Activated CD4-positive, CD25-positive, alpha-beta regulatory T cell treated with anti-CD3 and anti-CD28 coated beads, Interleukin-2, amount 50 U/mL, for 72 hours (primary cell): ENCODE measurements around the gene PAPOLB.

ENCODE experiments used
- DNase-seq: peaks from one replicate; pipeline ENCODE4 v3.0.0; 2021

PAPOLB gene

DNA sequence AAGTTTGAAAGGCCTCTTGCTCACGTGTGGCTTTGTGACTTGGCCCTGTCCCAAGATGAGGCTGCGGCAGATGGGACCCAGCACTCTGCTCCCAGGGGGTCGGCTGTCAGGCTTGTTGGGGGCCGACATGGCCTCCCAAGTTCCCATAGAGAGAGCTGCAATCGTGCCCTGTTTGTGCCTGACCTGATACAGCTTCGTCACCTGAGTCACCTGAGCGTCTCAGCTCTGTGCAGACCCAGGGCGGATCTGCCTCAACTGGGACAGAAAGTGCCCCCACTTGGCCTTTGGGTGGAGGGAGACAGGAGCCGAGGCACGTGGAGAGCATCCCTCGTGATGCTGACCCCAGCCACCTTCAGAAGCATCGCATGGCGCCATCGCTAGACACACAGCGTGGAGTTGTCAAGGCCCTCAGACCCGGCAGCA lies 21.7 kb downstream of the PAPOLB start:
- DNase-seq = no peak

DNA sequence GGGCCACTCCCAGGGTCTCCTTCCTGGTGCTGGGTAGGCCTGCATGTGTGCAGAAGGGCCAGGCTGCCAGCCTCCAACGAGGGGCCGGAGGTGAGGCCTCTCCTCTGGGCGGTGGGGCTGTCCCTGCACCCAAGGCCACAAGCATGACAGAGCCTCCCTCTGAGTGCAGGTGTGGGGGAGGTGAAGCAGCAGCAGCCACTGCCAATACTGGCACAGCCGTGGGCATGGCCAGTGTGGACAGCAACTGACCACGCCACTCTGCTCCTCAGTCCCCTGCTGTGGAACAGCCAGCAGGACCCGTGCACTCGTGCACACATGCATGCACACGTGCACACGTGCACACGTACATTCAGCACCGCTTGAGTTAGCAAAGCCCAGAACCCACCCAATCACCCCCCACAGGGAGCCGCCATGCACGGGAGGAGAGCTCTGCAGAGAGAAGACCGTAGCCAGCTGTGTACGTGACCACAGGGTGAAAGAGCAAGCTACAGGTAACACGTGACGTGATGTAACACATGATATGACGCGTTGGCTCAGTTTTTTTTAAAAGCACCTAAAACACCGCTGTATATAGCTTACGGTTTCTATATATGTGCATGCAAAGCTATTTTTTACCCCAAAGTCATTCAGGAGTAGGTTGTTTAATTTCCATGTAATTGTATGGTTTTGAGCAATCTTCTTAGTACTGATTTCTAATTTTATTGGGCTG lies 23.1 kb downstream of the PAPOLB start:
- no peak for DNase-seq

DNA sequence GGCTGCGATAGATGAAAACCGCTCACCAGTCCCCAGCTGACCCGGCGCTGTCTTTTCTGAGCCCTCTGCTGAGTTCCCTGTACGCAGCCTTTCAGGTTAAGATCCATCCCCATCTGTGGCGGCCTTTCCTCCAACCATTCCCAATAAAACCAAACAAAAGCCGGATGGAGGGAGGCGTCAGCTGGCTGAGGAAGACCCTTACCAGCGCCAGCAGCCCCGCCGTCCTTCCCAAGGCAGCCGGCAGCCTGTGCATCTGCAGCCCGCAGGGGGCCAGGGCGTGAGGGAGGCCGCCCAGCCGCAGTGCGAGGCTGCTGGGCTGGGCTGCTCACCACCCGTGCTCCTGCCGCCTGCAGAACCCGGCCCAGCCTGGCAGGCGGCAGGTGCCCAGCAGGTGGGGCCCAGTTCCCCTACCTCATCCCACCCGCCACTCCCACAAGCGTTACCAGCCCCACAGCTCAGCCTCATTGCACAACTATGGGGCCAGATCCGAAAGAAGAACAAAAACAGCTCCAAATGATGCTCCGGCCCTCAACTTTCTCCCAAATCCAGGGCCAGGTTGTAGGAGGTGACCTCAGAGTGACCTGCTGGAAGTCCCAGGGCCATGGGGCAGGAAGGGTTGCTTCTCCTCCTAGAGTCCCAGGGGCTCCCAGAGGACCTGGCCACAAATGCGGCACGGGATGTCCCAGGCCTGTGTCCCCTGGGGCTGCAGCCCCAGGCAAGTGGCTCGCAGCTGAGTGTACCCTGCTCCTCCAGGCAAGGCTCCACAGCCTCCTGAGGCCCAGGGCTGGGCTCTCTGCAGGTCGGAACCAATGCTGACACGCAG lies 23.8 kb downstream of the PAPOLB start:
- no peak for DNase-seq

DNA sequence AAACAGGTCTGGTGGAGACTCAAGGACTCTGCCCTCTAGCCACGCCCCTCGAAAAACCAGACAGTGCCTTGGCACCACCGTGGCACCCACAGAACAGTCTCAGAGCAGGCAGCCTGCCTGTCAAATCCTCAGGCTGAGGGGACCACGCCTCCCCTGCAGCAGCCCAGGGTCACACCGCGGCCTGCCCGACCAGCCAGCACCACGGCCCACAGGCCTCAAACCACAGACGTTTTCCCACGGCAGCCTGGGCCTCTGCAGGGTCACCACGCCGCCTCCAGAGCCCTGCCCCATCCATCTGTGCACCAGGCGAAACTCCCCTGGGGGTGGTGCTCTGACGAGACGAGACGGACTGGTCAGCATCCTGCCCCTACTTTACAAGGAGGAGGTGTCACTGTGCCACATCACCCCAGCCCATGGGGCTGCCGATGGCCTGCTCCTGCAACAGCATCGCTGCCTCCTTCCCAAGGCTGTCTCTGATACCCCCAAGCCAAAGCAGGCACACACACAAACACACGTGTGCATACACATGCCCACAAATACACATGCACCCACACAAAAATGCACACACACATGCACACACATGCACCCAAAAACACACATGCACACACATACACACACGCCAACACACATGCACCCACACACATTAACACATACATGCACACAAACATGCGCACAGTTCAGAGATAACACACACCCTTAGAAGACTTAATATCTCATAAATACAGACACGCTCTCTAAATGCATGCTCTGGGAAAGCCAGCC lies 24.6 kb downstream of the PAPOLB start:
- no peak for DNase-seq

DNA sequence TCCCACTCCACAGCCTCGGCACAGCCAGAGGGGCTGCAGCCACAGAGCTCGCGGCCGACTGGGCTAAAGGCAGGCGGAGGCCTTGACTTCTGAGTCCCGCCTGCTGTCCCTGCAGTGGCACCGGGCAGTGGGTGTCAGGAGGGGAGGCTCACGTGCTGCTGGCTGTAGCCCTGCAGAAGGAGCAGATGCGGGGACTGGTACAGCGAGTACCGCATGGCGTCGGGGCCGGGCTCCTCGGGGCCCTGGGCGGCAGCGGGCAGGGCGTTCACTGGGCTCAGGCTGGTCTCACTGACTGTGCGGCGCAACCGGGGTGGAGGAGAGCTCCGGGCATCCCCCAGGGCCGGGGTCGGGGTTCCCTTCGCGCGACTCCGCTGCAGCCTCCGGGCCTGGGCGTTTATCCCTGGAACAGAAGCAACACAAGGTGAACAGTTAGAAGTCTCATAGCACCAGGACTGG lies 25.6 kb downstream of the PAPOLB start:
- DNase-seq = no peak

DNA sequence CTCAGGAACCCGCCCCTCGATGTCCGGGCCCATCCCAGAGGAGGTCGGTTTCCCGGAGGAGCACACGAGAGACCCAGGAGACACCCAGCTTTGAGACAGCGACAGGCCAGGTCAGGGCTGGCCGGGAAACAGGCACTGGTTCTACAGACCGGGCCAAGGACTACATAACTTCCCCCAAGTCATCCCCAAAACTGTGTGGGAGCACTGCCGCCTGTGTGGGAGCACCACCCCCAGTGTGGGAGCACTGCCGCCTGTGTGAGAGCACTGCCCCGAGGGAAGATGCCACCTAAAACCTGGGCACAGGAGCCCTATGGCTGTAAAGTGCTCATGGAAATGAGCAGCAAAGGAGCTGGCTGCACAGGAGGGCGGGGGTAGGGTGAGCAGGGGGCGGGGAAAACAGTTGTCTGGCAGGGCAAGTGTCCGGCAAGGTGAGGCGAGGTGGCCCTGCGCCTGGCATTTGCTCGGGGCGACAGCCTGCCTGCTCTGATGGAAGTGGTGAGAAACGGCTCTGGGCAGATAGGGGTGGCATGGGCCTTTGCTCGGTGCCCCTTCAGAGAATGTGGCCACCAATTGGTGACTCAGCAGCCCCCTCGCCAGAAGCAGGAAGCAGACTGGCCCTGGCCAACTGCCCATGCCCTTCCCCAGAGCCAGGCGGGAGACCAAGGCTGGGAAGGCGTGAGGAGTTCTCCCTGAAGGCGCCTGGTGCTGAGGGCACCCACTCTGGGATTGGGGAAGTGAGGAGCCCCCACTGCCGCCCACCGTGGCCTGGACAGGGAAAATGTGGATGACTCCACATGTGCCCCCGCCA lies 26.2 kb downstream of the PAPOLB start:
- no peak for DNase-seq

DNA sequence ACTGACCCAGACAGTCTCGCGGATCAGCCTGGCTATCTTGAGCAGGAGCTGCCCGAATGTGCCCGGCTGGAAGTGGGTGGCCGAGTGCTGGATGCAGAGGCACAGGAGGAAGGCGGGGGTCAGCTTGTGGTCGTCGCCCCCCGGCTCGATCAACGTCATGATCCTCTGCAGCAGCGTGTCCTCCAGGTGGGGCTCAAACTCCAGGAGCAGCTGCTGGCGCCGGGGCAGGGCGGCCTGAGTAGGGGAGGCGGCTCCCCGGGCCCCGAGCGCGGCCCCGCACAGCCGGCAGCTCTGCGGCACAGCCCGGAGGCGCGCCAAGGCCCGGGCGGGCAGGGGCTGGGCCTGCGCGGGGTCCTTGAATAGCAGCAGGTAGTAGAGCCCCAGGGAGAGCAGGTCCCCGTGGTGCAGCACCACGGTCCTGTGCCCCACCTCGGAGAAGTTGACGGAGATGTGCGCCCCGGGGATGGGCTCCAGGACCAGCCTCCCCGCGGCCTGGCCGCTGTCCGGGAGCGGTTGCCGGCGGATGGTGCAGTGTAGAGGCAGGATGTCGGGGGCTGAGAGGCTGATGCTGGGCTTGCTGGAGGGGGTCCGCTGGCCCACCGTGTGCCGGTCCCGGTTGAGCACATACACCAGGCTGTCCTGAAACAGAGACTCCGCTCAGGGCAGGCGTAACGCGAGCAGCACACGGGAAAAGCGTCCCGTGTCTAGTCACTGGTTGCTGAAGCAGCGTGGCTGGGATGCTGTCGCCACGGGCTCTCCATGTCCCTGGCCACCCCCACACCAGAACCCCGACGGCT lies 27.0 kb downstream of the PAPOLB start:
- DNase-seq = no peak

DNA sequence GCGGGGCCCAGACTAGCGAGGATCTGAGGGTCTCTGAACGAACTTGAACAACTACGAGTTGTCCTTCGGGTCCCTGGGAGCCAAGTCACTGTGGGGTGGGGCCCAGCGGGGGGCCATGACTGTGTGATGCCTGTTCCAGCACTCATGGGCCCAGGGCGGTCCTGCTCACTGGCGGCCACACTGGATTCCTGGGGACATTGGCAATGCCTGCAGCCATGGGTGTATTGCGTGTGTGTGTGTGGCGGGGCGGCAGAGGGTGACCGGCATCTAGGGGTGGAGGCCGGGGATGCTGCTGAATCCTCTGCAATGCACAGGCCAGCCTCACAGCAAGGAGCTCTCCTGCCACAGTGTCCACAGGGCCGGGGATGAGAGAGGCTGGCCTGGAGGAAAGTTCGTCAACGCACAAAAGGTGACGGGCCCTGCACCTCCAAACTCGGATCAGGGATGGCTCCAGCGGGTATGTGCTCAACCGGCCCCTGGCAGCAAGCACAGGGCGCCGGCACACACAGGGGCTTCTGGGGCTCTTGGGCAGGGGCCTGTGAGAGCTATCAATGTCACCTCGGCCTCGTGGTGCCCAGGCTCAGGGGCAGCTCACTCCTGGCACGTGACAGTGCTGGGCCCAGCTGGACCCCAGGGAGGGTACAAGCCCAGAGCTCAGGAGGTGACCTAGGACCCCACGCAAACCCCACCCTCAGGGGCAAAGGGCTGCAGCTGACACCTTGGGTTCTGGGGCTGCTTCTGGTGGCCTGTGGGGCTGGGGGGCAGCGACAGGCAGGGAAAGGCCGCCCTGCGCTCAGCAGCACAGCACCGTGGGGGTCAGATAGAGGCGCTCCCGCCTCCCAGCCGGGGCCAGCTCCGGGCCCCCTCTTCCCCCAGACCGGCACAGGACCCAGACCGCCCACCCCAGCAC lies 27.9 kb downstream of the PAPOLB start:
- DNase-seq = no peak

DNA sequence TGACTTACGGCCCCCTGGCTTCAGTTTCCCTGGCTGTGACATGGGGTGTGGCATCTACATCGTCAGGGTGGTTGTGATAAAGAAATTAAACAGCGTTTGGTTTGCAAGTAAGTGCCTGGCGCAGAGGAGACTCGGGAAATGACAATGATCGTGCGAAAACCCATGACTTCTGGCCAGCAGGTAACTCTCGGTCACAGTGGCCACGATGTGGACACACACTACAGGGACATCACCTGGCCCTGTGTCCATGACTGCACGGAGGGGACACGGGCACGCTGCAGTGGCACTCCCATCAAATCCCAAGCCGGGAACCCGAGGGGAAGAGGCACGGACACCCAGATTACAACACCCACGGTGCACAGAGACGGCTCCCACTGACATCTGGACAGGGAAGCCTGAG lies 28.7 kb downstream of the PAPOLB start:
- no peak for DNase-seq

DNA sequence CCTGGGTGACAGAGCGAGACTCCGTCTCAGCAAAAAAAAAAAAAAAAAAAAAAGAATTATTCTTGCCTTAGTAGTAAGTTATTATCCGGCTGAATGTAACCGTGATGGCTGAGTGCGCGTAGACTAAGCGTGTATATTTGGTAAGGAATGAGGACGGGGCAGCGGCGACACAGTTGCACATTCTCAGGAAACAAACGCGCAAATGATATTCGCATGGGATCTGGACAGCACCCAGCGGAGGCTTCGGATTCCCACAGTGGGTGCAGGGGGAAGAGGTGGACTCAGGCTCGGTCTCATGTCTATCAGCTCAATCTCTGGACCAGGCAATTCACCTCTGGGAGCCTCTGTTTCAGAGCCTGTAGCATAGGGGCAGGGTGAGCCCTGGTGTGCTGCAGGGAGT lies 29.1 kb downstream of the PAPOLB start:
- DNase-seq = no peak

DNA sequence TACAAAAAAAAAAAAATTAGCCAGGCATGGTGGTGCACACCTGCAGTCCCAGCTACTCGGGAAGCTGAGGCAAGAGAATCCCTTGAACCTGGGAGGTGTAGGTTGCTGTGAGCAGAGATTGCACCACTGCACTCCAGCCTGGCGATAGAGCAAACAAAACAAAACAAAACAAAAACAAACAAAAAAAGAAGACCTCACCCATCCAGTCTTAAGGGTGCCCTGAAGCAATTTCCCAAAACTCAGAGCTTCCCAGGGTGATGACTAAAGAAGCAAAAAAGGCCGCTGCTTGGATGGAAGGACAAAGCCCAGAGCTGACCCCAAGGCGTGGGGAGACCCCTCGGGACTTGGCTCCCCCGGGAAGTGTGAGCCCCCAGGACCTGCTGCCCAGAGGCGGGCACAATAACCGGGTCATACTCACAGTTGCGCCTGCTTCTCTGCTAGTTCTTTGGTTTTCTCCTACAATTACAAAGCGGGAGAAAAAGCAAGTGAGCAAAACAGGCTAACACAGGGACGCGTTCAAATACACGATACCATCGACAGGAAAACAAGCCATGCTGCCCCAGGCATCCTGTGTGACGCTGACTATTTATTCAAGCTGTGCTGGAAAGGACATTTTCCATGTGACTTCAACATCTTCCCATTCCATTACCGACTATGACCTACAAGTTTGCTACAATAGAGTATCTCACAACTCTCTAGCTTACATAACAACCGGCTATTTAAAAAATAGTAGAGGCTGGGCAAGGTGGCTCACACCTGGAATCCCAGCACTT lies 29.9 kb downstream of the PAPOLB start:
- no peak for DNase-seq

DNA sequence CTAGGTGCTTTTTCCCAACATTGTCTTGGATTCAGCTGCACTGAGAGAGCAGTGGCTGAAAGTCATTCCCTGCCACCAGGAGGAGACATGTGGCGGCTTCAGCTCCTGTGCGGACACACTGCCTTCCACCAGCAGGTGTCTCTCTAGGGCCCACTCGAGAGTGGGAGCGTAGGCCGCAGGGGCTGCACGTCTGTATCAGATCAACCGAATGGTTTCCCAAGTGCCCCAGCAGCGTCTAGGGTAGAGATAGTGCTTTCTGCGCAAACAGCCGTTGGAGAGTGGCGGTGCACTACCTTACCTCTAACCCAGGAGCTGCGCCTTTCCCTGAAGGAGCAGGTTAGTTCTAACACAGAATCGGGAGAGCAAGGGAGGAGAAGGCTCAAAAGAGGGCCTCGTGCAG lies 31.7 kb downstream of the PAPOLB start:
- no peak for DNase-seq

DNA sequence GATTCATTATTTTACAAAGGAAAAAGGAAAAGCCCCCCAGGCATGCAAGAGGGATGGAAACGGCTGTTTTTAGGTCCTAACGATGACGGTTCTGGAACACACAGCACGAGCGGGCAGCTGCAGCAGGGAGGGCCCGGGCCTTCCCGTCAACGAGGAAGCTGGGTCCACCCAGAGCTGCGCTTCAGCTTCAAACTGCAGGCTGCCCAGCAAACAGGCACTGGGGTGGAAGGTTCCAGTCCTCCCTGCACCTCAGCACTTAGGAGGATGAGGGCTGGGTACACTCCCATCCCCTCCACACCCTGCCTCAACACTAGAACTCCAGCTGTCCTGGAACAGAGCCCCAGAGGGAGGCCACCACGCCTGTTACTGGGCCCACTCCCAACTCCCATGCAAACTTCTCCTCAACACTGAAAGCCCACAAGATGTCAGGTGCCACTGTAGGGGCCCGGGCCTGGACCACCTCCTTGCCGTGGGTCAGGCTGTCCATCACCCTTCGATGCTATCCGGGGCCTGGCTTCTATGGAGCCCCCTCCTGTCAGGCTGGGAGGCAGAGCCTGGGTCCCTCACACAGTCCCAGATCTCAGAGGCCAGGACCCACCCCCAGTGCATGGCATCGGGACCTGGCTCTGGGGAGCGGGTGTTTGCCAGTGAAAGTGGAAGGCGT lies 33.0 kb downstream of the PAPOLB start:
- no peak for DNase-seq

DNA sequence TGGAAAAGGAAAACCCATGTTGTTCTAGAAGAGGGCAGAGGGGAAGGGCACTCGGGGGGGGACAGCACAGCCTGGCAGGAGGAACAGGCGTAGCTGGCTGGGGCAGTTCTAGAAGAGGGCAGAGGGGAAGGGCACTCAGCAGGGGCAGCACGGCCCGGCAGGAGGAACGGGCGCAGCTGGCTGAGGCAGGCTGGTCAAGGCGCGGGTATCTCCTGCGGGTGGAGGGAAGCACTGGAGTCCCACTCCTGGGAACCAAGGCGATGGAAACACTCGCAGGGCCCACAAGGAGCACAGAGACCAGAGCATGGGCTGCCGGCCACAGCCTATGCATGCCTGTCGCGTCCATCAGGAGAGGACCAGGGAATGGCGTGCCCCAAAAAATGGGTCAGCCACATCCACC lies 36.7 kb downstream of the PAPOLB start:
- DNase-seq = no peak

DNA sequence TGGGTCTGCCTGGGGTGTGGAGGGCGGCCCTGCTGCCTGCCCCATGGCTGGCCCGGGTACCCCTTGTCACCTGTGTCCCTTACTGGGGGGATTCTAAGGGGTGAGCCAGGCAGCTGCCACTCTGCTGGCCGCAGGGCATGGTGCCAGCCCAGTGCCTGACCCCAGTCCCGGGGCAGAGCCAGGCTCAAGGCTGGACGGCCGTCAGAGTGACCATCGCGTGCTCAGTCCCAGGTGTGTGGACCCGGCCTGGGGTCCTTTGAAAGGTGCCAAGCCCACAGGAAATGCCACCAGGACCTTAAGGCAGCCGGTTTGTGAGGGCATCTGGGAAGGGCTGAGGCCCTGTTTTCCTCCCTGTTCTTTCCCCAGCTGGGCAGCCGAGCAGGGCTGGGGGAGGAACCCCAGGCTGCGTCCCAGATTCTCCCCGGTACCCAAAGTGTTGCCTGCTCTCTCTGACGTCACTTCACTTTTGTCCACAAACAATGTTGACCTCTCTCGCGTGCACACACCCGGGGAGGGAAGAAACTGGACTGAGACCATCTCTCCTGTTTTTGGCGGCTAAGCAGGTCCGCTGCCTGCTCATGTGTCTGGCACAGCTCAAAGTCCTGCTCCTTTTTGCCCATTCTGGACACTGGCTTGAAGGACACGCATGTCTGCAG lies 37.6 kb downstream of the PAPOLB start:
- DNase-seq = no peak

DNA sequence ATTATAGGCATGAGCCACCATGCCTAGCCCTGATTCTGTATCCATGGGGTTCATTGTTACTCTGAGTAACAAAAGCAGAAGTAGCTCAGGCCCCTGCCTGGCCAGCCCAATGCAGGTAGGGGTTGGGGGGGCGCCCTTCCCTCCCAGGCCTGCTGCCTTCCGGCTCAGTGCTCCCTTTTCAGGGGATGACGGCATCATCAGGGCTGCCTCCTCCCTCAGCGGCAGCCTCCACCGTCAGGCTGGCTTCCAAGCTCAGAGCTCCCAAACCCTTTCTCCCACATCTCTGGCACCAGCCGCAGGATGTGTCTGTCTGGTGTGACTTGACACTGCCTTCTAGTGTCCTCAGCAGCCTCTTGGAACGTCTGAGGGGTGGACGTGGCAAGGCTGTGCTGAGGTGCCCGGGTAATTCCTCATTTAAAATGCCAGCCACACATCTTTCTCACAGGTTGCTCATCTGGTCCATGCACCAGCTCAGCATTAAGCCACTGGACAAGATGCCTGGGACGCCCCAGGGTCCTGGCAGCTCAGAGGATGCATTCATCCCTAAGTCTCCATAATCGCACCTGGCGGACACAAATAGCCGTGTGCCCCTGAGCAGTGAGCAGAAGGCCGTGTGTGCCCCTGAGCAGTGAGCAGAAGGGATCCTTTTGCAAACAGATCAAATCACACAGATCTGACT lies 38.2 kb downstream of the PAPOLB start:
- no peak for DNase-seq

DNA sequence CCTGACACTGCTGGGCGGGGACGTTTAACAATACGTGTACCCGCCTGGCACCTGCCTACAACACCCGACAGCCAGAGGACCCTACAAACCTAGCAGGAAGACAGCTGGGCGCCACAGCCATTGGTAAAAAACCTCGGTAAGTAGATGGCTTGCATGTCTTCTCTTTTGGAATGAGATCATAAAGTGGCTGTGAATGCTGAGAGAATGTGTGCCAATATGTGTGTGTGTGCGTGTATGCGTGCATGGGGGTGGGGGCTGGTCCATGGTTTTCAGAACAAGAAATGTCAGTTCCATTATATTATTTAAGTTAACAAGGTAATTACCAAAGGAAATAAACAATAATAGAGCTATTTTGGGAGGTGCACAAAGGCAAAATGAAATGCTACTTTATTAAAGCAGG lies 39.2 kb downstream of the PAPOLB start:
- DNase-seq = no peak

DNA sequence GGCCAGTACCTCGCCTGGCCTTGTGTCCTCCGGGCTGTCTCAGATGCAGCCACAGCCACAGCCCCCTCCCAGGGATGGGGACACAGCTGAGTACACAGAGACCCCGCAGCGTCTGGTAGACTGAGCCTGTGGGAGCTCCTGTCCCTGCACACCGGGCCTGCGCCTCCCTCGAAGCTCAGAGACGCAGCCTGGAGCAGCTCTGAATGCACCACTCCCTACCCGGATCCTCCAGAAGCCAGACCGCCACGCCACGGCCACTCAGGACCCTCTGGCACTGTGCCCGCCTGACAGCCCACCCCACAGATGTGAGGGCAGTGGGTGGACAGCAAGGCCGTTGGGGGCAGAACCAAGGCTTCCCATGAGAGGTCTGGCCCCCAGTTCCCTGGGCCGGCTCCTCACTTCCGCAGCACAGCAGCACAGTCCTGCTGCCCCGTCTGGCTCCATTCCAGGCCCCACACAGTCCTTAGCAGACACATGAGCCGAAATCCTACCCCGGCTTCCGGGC lies 40.8 kb downstream of the PAPOLB start:
- no peak for DNase-seq
